D721Med (cell line): ENCODE data around the gene HMGB1.

Source experiments
- DNase-seq: peaks from one replicate; pipeline ENCODE4 v3.0.0; 2011; ENCODE audit warnings: low spot score; ENCODE audit not compliant: insufficient read length
- FAIRE-seq: peaks from 2 replicates; lab custom pipeline; 2011; peaks lifted over from hg19 to GRCh38; lab: Jason Lieb, UNC
- CTCF ChIP-seq: IDR thresholded peaks from 2 replicates; pipeline ENCODE4 v1.5.1; 2012; ENCODE audit warnings: mild to moderate bottlenecking, control low read depth; ENCODE audit not compliant: insufficient read depth; ENCODE audit errors: missing control alignments

The HMGB1 gene

GRCh38 chr13:30465593-30466357 lies at the start of gene HMGB1:
HMGB1 (minus strand) TSS chr13:30465936; CDS start chr13:30463680, 2,256 bp downstream.
- no peak for TF ChIP-seq CTCF
- no peak for FAIRE-seq
- DNase-seq, result peak; percentile 60

- no peak for DNase-seq
- TF ChIP-seq CTCF, result no peak
- no peak for FAIRE-seq
Measured at GRCh38 chr13:30510811-30511371, 45.2 kb upstream of the HMGB1 start.

GRCh38 chr13:30510091-30510490 lies 44.4 kb upstream of the HMGB1 start:
- no peak for TF ChIP-seq CTCF
- DNase-seq (no peak), FAIRE-seq (no peak)

GRCh38 chr13:30509254-30510050 lies 43.7 kb upstream of the HMGB1 start:
- no peak for FAIRE-seq
- no peak for DNase-seq
- TF ChIP-seq CTCF, result no peak

- TF ChIP-seq CTCF, result no peak
- no peak for FAIRE-seq
- DNase-seq, result no peak
Measured at GRCh38 chr13:30504081-30504480, 38.3 kb upstream of the HMGB1 start.

- no peak for FAIRE-seq
- TF ChIP-seq CTCF, result no peak
- DNase-seq, result no peak
Measured at GRCh38 chr13:30502237-30502636, 36.5 kb upstream of the HMGB1 start.
